Neuronal stem cell (in vitro differentiated cells): ENCODE measurements around the gene IRGC.

Experiments
- DNase-seq: peaks from one replicate; pipeline ENCODE4 v3.0.0-alpha.2; 2013; ENCODE audit warnings: low spot score
- H2AFZ ChIP-seq: one replicate; pipeline ENCODE4 v1.6.1; 2013; ENCODE audit warnings: mild to moderate bottlenecking, low read length, inconsistent platforms
- H2AK5ac ChIP-seq: 2 replicates; pipeline ENCODE4 v1.6.1; 2013; ENCODE audit warnings: low read depth, mild to moderate bottlenecking, inconsistent platforms, low read length, moderate library complexity, mixed read lengths
- H2BK120ac ChIP-seq: 2 replicates; pipeline ENCODE4 v1.6.1; 2013; ENCODE audit warnings: low read depth, mild to moderate bottlenecking, inconsistent platforms, low read length, moderate library complexity, mixed read lengths
- H2BK12ac ChIP-seq: one replicate; pipeline ENCODE4 v1.6.1; 2013; ENCODE audit warnings: low read length, inconsistent platforms
- H2BK15ac ChIP-seq: 2 replicates; pipeline ENCODE4 v1.6.1; 2013; ENCODE audit warnings: mild to moderate bottlenecking, low read length, inconsistent platforms, mixed read lengths
- H2BK5ac ChIP-seq: one replicate; pipeline ENCODE4 v1.6.1; 2013; ENCODE audit warnings: inconsistent platforms, mild to moderate bottlenecking, low read length, moderate library complexity
- H3K14ac ChIP-seq: one replicate; pipeline ENCODE4 v1.6.1; 2013; ENCODE audit warnings: low read length, inconsistent platforms
- H3K18ac ChIP-seq: 2 replicates; pipeline ENCODE4 v1.6.1; 2013; ENCODE audit warnings: low read length, inconsistent platforms
- H3K23ac ChIP-seq: 2 replicates; pipeline ENCODE4 v1.6.1; 2013; ENCODE audit warnings: low read depth, mild to moderate bottlenecking, mixed read lengths, low read length, inconsistent platforms; ENCODE audit not compliant: poor library complexity
- H3K27ac ChIP-seq: replicated peaks from 3 replicates; pipeline ENCODE4 v1.5.1; 2013; ENCODE audit warnings: low read length, inconsistent platforms
- H3K27me3 ChIP-seq, 3 experiments: 2 replicates each; pipeline ENCODE4 v1.6.1; 2013; ENCODE audit warnings: low read length in 3 of 3, mild to moderate bottlenecking in 2 of 3, inconsistent platforms in 1 of 3, low read depth in 1 of 3, mixed read lengths in 1 of 3, moderate library complexity in 1 of 3; ENCODE audit not compliant: control insufficient read depth in 3 of 3, insufficient read depth in 3 of 3
- H3K36me3 ChIP-seq, 2 donors: replicated peaks in 1 of 2; 2 replicates each; pipeline ENCODE4 v1.6.1; 2013; ENCODE audit warnings: low read length in 2 of 2; ENCODE audit not compliant: control insufficient read depth in 2 of 2, insufficient read depth in 2 of 2
- H3K4ac ChIP-seq: 2 replicates; pipeline ENCODE4 v1.6.1; 2013; ENCODE audit warnings: inconsistent platforms, mild to moderate bottlenecking, low read length, moderate library complexity
- H3K4me1 ChIP-seq, 2 donors: 1 replicate in 1 of 2; 2 replicates in 1 of 2; pipeline ENCODE4 v1.6.1; 2013; ENCODE audit warnings: low read length in 2 of 2, low read depth in 1 of 2; ENCODE audit not compliant: control insufficient read depth in 2 of 2, insufficient read depth in 1 of 2
- H3K4me2 ChIP-seq: one replicate; pipeline ENCODE4 v1.6.1; 2013; ENCODE audit warnings: mild to moderate bottlenecking, low read length, inconsistent platforms; ENCODE audit not compliant: insufficient read depth, poor library complexity, severe bottlenecking
- H3K4me3 ChIP-seq, 2 donors: 2 replicates each; pipeline ENCODE4 v1.5.1; 2013; ENCODE audit warnings: low read length in 2 of 2, mild to moderate bottlenecking in 2 of 2, inconsistent platforms in 1 of 2, moderate library complexity in 1 of 2
- H3K79me1 ChIP-seq: one replicate; pipeline ENCODE4 v1.6.1; 2013; ENCODE audit warnings: low read depth, mild to moderate bottlenecking, inconsistent platforms, low read length, moderate library complexity
- H3K9ac ChIP-seq: one replicate; pipeline ENCODE4 v1.6.1; 2013; ENCODE audit warnings: mild to moderate bottlenecking, low read depth, low read length, inconsistent platforms; ENCODE audit not compliant: poor library complexity
- H3K9me3 ChIP-seq, 2 donors: replicated peaks in 1 of 2; 2 replicates each; pipeline versions ENCODE3 to v1.6.1; 2013; ENCODE audit warnings: low read length in 2 of 2, mild to moderate bottlenecking in 2 of 2, inconsistent platforms in 1 of 2, low read depth in 1 of 2, mixed read lengths in 1 of 2, moderate library complexity in 1 of 2; ENCODE audit not compliant: control insufficient read depth in 2 of 2, insufficient read depth in 1 of 2
- H4K8ac ChIP-seq: one replicate; pipeline ENCODE4 v1.6.1; 2013; ENCODE audit warnings: low read depth, mild to moderate bottlenecking, inconsistent platforms, low read length, moderate library complexity
- H4K91ac ChIP-seq: one replicate; pipeline ENCODE4 v1.6.1; 2013; ENCODE audit warnings: low read length, low read depth, mild to moderate bottlenecking, inconsistent platforms; ENCODE audit not compliant: poor library complexity
- WGBS, 2 donors: extraction: QIAGEN DNeasy Blood & Tissue Kit; methylation state at CpG; one replicate each; pipeline ENCODE4 v1.1.7; 2013; ENCODE audit warnings: missing lambda C conversion rate in 2 of 2, mixed read lengths in 1 of 2; ENCODE audit not compliant: insufficient read length in 2 of 2, insufficient replicate concordance in 1 of 2; ENCODE audit errors: extremely low coverage in 2 of 2; 5-methylcytosine and 5-hydroxymethylcytosine counted together

IRGC gene

GRCh38 chr19:43684326-43684725 lies 31.6 kb upstream of the IRGC start:
- H3K79me1 ChIP-seq, result no peaks in the 10 kb centered on the region
- peak overlapping the region; percentile 51 for H3K18ac ChIP-seq
- DNase-seq, result no peak
- H2AK5ac ChIP-seq, result no peak overlapping the region
- no peak overlapping the region for H3K4ac ChIP-seq
- H3K4me1 ChIP-seq, result peaks cover 12 to 16% of the 10 kb centered on the region in 2 donors
- no peak overlapping the region for H2BK120ac ChIP-seq
- H4K8ac ChIP-seq, result no peak overlapping the region
- H2BK15ac ChIP-seq, result no peak overlapping the region
- H3K27ac ChIP-seq, result no peak overlapping the region
- H3K9ac ChIP-seq, result no peak overlapping the region
- no peak overlapping the region for H3K4me2 ChIP-seq
- H2BK5ac ChIP-seq, result no peak overlapping the region
- H3K9me3 ChIP-seq, result no peaks in the 10 kb centered on the region
- no peak overlapping the region for H3K4me3 ChIP-seq
- WGBS, 2 donors, result no CpG with 5 or more reads among the region's 1 CpG
- H4K91ac ChIP-seq, result no peak overlapping the region
- H3K14ac ChIP-seq, result no peak overlapping the region
- H3K36me3 ChIP-seq, result no peaks in the 10 kb centered on the region
- no peak overlapping the region for H2AFZ ChIP-seq
- no peak overlapping the region for H3K23ac ChIP-seq
- H2BK12ac ChIP-seq, result no peak overlapping the region
- H3K27me3 ChIP-seq, result no peaks in the 10 kb centered on the region

GRCh38 chr19:43687660-43687997 lies 28.2 kb upstream of the IRGC start:
- Histone ChIP-seq H3K4me3 (no peak overlapping the region), H4K91ac (no peak overlapping the region), H3K9me3 (peaks cover 4 to 10% of the 10 kb centered on the region in 2 donors), H4K8ac (no peak overlapping the region), H3K4me1 (peaks cover 12 to 16% of the 10 kb centered on the region in 2 donors), H3K27me3 (no peaks in the 10 kb centered on the region), H3K36me3 (no peaks in the 10 kb centered on the region), H2AK5ac (peak overlapping the region; percentile 11), H2BK12ac (no peak overlapping the region), H3K23ac (no peak overlapping the region), H3K14ac (no peak overlapping the region), H2BK15ac (no peak overlapping the region), H3K27ac (peak overlapping the region; percentile 86), H2AFZ (peak overlapping the region; percentile 86), H3K18ac (peak overlapping the region; percentile 29), H3K4me2 (peak overlapping the region; percentile 41), H2BK120ac (peak overlapping the region; percentile 63), H3K4ac (no peak overlapping the region), H2BK5ac (peak overlapping the region; percentile 68), H3K9ac (no peak overlapping the region), H3K79me1 (no peaks in the 10 kb centered on the region)
- no peak for DNase-seq
- WGBS, 2 donors, result no CpG with 5 or more reads among the region's 1 CpG

GRCh38 chr19:43688059-43688701 lies 27.7 kb upstream of the IRGC start:
- Histone ChIP-seq H3K4me3 (no peak overlapping the region), H3K23ac (no peak overlapping the region), H3K9ac (no peak overlapping the region), H3K4me2 (no peak overlapping the region), H2AFZ (peak overlapping the region; percentile 86), H3K18ac (peak overlapping the region; percentile 29), H3K27me3 (no peaks in the 10 kb centered on the region), H3K4ac (no peak overlapping the region), H2BK15ac (no peak overlapping the region), H4K8ac (no peak overlapping the region), H2AK5ac (no peak overlapping the region), H3K14ac (no peak overlapping the region), H3K36me3 (no peaks in the 10 kb centered on the region), H2BK5ac (peak overlapping the region; percentile 68), H4K91ac (no peak overlapping the region), H2BK12ac (no peak overlapping the region), H2BK120ac (peak overlapping the region; percentile 63), H3K9me3 (peaks cover 4 to 10% of the 10 kb centered on the region in 2 donors), H3K27ac (peak overlapping the region; percentile 86), H3K4me1 (peaks cover 12 to 16% of the 10 kb centered on the region in 2 donors), H3K79me1 (no peaks in the 10 kb centered on the region)
- WGBS, 2 donors, result no CpG with 5 or more reads among the region's 10 CpGs
- DNase-seq, result no peak

- H3K14ac ChIP-seq, result no peak overlapping the region
- peaks cover 0 to 9% (median 0%) of the 10 kb centered on the region in 3 experiments for H3K27me3 ChIP-seq
- no peak overlapping the region for H2AFZ ChIP-seq
- H3K4me3 ChIP-seq, result no peak overlapping the region
- H3K9me3 ChIP-seq, result peaks cover 4 to 10% of the 10 kb centered on the region in 2 donors
- no peaks in the 10 kb centered on the region for H3K36me3 ChIP-seq
- H3K79me1 ChIP-seq, result no peaks in the 10 kb centered on the region
- peaks cover 12 to 18% of the 10 kb centered on the region in 2 donors for H3K4me1 ChIP-seq
- H3K18ac ChIP-seq, result no peak overlapping the region
- WGBS, 2 donors, result no CpG with 5 or more reads among the region's 3 CpGs
- no peak overlapping the region for H3K23ac ChIP-seq
- H3K9ac ChIP-seq, result no peak overlapping the region
- H2BK12ac ChIP-seq, result no peak overlapping the region
- no peak overlapping the region for H2BK120ac ChIP-seq
- no peak overlapping the region for H3K4me2 ChIP-seq
- H2BK5ac ChIP-seq, result no peak overlapping the region
- no peak overlapping the region for H3K4ac ChIP-seq
- no peak overlapping the region for H4K91ac ChIP-seq
- no peak overlapping the region for H2BK15ac ChIP-seq
- DNase-seq, result no peak
- no peak overlapping the region for H3K27ac ChIP-seq
- no peak overlapping the region for H4K8ac ChIP-seq
- H2AK5ac ChIP-seq, result no peak overlapping the region
Measured at GRCh38 chr19:43690444-43690843, 25.4 kb upstream of the IRGC start.
